Bronchial epithelial cell (primary cell): ENCODE results near the gene HOATZ. TPM values are rescaled to one million over a fixed set of nuclear protein-coding genes. Genes with fewer than 3 reads are reported as not detected.

Experiments used
- DNase-seq: peaks from one replicate; pipeline ENCODE4 v3.0.0-alpha.2; 2010; ENCODE audit warnings: low read depth
- FAIRE-seq: peaks from 2 replicates; lab custom pipeline; 2011; peaks lifted over from hg19 to GRCh38; lab: Jason Lieb, UNC
- H3K27me3 ChIP-seq: 2 replicates; pipeline ENCODE4 v1.5.1; 2011; ENCODE audit warnings: low read length; ENCODE audit not compliant: control insufficient read depth, insufficient read depth
- H3K36me3 ChIP-seq: 2 replicates; pipeline ENCODE4 v1.5.1; 2011; ENCODE audit warnings: low read length; ENCODE audit not compliant: control insufficient read depth, insufficient read depth
- H3K4me3 ChIP-seq: 2 replicates; pipeline ENCODE4 v1.5.1; 2011; ENCODE audit warnings: mild to moderate bottlenecking, low read depth, low read length, control low read depth
- total RNA-seq: library from RNA; depleted of rRNA; stranded (reverse); fragments of >200 nt; gene quantifications from 2 replicates; pipeline ENCODE4 v1.2.1, GENCODE V29; 2014
- TF ChIP-seq, protein P1 (sequence below): IDR thresholded peaks from 2 replicates; pipeline ENCODE4 v1.5.1; 2011; ENCODE audit warnings: mild to moderate bottlenecking, moderate library complexity, low read length, control low read depth, inconsistent platforms; ENCODE audit not compliant: insufficient read depth, severe bottlenecking

Gene HOATZ
- total RNA-seq, 1 donor from 2014 or later: not detected

DNA sequence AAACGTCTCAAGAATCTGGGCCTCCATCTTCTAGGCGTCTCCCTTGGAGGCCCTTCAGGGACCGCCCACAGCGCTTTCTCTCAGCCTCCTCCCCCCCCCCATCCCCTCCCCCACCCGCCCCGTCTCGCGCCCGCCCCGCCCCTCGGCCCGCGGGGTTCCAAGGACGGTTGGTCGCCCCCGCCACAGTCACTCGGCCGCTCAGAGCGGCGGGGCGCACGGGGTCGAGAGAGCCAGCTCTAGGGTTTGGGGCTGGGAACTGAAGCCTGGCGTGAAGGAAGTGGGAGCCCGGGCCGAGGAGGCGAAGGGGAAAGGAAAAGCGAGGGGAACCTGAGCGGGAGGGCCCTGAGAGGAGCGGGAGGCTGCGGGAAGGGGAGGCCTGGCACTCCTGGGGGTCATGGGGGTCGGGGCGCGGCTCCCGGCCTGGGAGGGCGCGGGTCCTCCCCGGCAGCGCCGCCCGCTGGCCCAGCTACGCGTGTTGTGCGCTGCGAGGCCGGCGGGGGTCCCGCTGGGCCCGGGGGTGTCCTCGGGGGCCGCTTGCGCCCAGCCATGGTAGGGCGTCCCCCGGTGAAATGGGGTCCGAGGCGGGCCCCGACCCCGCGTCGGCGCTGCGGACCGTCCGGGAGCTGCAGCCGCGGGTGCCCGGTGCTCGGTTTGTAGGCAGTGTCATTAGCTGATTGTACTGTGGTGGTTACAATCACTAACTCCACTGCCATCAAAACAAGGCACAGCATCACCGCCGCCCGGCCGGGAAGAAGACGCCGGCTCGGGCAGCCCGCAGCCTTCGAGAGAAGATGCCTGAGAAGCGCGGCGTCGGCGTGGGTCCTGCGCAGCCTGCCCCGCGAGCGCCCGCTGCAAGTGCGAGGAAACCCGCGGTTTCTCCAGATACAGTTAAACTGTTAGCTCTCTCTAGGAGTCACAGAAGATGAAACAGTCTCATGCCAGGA, 2.0 kb upstream of the HOATZ start, which contains the start of gene BTG4:
TSS of gene BTG4 (minus strand) at position 91 of the 944 bp plus-strand sequence. CDS start 13,610 bp downstream, outside the sequence.
- no peaks in the 10 kb centered on the region for H3K27me3 ChIP-seq
- no peaks in the 10 kb centered on the region for H3K36me3 ChIP-seq
- FAIRE-seq (no peak), DNase-seq (no peak)
- TF ChIP-seq, protein P1, sequence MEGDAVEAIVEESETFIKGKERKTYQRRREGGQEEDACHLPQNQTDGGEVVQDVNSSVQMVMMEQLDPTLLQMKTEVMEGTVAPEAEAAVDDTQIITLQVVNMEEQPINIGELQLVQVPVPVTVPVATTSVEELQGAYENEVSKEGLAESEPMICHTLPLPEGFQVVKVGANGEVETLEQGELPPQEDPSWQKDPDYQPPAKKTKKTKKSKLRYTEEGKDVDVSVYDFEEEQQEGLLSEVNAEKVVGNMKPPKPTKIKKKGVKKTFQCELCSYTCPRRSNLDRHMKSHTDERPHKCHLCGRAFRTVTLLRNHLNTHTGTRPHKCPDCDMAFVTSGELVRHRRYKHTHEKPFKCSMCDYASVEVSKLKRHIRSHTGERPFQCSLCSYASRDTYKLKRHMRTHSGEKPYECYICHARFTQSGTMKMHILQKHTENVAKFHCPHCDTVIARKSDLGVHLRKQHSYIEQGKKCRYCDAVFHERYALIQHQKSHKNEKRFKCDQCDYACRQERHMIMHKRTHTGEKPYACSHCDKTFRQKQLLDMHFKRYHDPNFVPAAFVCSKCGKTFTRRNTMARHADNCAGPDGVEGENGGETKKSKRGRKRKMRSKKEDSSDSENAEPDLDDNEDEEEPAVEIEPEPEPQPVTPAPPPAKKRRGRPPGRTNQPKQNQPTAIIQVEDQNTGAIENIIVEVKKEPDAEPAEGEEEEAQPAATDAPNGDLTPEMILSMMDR: peak; percentile 20
- H3K4me3 ChIP-seq: peak within 1 kb of the TSS; percentile 50

DNA sequence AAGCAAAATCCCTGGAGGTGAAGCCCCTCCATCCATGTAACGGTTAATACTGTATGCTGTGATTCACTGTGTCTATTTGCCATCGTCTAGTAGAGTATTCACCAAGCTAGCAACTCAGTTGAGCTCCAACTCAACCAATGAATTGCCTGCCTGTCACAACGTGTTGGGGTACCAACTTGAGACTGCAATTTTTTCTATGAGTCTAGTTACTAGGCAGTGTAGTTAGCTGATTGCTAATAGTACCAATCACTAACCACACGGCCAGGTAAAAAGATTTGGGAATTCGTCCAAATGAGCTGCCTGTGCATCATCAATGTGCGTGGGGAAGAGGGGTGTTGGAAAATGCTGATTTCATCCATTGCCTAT, 1.4 kb upstream of the HOATZ start:
- peak; percentile 97 for DNase-seq
- peak overlapping the region; percentile 50 for H3K4me3 ChIP-seq
- no peak for FAIRE-seq

DNA sequence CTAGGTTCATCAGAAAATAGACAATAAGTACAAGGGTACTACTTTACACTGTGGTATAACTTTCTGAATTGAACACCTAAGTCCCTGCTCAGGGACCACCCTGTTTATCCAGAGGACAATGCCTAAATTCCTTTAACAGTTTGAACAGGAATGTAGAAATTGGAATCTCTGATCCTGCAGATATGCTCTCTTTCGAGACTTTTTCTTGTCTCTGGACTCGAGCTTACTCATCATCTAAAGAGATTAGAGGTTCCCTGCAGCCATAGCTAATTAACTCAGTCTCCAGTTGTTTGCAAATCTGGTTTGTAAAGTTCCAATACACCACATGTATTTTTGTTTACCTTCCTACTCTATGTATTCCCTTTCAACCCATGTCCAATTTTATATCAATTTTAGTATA, 1.0 kb downstream of the HOATZ start:
- Histone ChIP-seq H3K27me3 (no peaks in the 10 kb centered on the region), H3K4me3 (no peak overlapping the region), H3K36me3 (no peaks in the 10 kb centered on the region)
- TF ChIP-seq, protein P1: no peak
- FAIRE-seq (no peak), DNase-seq (no peak)

More for the DNA sequence above, 1.4 kb upstream of the HOATZ start:
- TF ChIP-seq, protein P1: no peak
- no peaks in the 10 kb centered on the region for H3K27me3 ChIP-seq
- H3K36me3 ChIP-seq: no peaks in the 10 kb centered on the region

DNA sequence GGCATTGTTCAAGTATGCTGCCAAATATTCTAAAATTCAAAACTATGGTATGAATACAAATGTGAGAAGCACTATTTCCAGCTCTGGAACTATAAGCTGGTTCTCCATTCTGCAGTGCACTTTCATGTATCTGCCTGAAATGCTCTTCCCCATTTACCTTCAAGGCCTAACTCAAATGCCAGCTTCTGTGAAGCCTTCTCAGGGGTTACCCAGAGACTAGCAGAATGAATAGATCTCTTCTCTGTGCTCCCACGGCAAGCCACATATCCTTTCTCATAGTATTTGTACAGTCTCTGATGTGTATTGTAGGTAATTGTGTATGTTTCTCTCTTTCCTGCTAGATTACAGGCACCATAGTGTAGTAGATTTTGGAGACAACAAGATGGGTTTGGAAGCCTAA, 4.1 kb downstream of the HOATZ start:
- no peak for FAIRE-seq
- no peaks in the 10 kb centered on the region for H3K36me3 ChIP-seq

DNA sequence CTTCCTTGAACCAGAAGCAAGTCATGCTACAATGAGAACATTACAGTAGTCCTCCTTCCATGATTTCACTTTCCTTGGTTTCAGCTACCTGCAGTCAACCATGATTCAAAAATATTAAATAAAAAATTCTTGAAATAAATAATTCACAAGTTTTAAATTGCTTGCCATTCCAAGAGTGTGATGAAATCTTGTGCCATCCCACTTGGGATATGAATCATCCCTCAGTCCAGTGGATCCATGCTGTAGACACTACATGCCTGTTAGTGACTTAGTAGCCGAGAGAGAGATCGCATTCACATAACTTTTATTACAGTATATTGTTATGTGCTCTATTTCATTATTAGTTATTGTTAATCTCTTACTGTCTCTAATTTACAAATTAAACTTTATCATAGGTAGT, 6.0 kb downstream of the HOATZ start:
- Histone ChIP-seq H3K27me3 (no peaks in the 10 kb centered on the region), H3K4me3 (no peak overlapping the region), H3K36me3 (no peaks in the 10 kb centered on the region)
- TF ChIP-seq, protein P1: no peak
- peak; percentile 81 for DNase-seq
- FAIRE-seq: no peak

More for the DNA sequence above, 4.1 kb downstream of the HOATZ start:
- TF ChIP-seq, protein P1: no peak
- no peak for DNase-seq
- Histone ChIP-seq H3K4me3 (no peak overlapping the region), H3K27me3 (no peaks in the 10 kb centered on the region)
